ENCODE data around the gene OR5AP2.
"Not testable (repeated sequence)": the region's sequence is repeated elsewhere in the genome, so short reads cannot be mapped to it uniquely, and the experiment has no call there.

The OR5AP2 gene

DNA sequence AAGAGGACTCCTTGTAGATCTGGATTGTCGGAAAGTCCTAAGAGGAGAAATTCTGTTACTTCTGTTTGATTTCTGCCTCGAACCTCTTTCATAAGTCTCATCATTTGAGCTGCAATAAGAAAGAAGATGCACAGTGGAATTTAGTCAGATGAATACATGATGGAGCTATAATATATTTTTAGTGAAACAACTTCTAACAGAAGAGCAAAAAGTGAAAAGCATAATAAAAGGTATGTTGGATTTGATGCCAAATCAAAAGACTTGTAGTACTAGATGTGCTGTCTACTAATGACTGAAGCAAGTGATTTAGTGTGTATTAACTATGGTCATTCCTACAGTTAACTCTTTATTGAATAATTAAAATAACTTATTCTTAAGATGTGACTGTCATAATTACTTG, at the start of gene OR5AP2:
Gene OR5AP2 (minus strand): TSS at position 101 of the 400 bp plus-strand sequence. CDS start 0 bp downstream, at position 101.
- no peak for DNase-seq (ENCODE audit: low read depth)
- TF ChIP-seq, protein P1, sequence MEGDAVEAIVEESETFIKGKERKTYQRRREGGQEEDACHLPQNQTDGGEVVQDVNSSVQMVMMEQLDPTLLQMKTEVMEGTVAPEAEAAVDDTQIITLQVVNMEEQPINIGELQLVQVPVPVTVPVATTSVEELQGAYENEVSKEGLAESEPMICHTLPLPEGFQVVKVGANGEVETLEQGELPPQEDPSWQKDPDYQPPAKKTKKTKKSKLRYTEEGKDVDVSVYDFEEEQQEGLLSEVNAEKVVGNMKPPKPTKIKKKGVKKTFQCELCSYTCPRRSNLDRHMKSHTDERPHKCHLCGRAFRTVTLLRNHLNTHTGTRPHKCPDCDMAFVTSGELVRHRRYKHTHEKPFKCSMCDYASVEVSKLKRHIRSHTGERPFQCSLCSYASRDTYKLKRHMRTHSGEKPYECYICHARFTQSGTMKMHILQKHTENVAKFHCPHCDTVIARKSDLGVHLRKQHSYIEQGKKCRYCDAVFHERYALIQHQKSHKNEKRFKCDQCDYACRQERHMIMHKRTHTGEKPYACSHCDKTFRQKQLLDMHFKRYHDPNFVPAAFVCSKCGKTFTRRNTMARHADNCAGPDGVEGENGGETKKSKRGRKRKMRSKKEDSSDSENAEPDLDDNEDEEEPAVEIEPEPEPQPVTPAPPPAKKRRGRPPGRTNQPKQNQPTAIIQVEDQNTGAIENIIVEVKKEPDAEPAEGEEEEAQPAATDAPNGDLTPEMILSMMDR (conservative IDR thresholded peaks at IDR 0.05; ENCODE audit: low read depth, low read length): no peak
- H3K4me3 ChIP-seq (ENCODE audit: low read length): no peak within 1 kb of the TSS

DNA sequence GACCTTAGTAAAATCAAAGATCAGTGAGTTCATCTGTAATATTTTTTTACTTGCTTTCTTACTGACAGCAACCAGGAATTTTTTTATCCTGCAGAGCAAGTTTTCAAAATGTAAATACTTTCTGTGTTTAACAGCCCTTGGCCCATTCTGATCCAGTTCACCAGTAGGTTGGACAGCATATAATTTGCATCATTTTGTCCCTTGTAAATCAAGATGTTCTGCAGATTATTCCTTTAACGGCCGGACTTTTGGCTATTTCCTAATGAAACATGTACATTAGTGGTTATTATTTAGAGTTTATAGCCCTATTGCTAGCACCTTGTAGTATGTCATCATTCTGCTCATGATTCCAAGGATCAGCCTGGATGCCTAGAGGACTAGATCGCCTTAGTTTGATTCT, 48.9 kb upstream of the OR5AP2 start:
- not testable (repeated sequence) for H3K4me3 ChIP-seq (ENCODE audit: low read length); DNase-seq (ENCODE audit: low read depth)

DNA sequence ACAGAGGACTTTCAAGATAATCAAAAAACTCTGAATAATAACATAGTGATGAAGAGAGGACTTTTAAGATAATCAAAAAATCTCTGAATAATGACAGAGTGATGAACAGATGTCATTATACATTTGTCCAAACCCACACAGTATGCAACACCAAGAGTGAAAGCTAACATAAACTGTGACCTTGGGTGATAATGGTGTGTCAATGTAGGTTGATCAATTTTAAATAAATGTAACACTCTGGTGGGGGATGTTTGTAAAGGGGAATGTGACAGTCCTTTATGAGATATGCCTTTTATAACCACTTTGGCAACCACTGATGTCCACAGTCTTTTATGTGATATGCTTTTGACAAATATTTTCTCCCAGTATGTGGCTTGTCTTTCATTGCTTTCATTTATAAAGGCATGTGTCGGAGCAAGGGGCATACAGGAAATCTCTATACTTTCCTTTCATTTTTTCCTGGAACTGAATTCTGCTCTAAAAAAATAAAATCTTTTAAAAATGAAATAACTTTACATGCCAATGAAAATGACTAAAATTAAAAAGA, 46.4 kb upstream of the OR5AP2 start:
- no peak overlapping the region for H3K4me3 ChIP-seq (ENCODE audit: low read length)
- no peak for DNase-seq (ENCODE audit: low read depth)
- TF ChIP-seq, protein P1 (conservative IDR thresholded peaks at IDR 0.05; ENCODE audit: low read depth, low read length): no peak

DNA sequence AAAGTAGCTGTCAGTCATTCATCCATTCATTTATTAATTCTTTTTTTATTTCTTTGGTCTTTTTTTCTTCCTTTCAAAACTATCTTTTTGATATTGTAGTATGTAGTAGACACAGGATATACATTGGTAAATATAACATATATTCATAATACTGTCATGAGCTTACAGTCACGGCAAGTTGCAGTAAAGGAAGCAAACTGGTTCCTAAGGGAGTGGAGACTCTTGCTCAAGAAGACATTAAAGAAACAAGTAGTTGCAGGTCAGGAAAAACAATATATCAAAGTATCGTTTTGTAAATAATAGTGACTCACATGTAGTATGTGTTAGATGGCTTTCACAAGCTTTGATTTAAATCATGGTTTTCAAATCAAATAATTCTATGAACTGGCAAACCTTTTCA, 28.7 kb upstream of the OR5AP2 start:
- TF ChIP-seq, protein P1 (conservative IDR thresholded peaks at IDR 0.05; ENCODE audit: low read depth, low read length): no peak
- no peak for DNase-seq (ENCODE audit: low read depth)
- H3K4me3 ChIP-seq (ENCODE audit: low read length): no peak overlapping the region

DNA sequence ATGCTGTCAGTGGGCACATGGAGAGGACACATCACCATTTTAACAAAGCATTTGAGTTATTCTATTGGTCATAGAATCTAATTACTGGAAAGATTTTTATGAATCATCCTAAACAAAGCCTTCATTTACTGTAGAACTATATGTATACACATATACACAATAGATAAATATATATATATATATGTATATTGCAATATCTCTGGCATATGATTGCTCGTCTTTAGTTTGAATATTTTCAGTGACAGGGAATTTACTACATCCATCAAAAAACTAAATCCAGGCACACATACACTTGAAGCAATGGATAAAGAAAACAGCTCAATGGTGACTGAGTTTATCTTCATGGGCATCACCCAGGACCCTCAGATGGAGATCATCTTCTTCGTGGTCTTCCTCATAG, 21.1 kb upstream of the OR5AP2 start, which contains the start of gene OR5AR1:
Gene OR5AR1 (plus strand): TSS at position 301 of the 400 bp plus-strand sequence. CDS start 0 bp downstream, at position 301.
- DNase-seq (ENCODE audit: low read depth): no peak
- TF ChIP-seq, protein P1 (conservative IDR thresholded peaks at IDR 0.05; ENCODE audit: low read depth, low read length): no peak
- no peak within 1 kb of the TSS for H3K4me3 ChIP-seq (ENCODE audit: low read length)

DNA sequence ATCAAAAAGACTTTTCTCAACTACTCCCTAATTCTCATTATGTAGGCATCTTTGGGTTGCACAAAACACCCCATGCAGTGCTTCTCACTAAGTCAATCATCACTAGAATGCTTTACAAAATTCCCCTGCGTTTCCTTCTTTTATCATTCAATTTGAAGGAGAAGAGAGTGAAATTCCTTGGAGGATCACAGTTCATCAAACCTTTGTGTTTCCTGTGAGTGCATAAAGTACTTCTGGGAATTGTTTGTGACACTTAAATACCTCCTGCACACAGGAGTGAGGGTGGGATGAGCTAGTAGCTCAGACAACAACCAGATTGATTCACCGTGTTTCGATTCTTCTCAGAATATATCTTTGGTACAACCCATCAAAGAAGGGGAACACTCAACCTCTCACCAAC, 17.5 kb upstream of the OR5AP2 start:
- TF ChIP-seq, protein P1 (conservative IDR thresholded peaks at IDR 0.05; ENCODE audit: low read depth, low read length): no peak
- no peak for DNase-seq (ENCODE audit: low read depth)
- no peak overlapping the region for H3K4me3 ChIP-seq (ENCODE audit: low read length)

DNA sequence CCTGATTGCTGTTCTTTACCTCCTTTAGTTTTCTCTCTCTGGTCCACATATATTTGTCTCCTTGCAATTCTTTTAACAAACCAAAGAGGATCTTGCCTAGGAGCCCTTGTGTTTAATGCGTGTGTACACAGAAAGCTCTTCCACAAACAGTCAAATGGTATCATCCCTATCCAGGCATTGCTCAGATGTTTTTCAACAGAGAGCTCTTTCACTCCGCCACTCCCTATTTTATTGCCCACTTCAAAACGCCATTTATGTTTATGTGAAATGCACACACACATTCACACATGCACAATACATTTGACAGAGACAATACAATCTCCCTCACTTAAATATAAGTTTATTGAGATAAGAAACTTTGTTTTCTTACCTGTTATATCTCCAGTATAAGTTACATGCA, 4.7 kb downstream of the OR5AP2 start:
- no peak for DNase-seq (ENCODE audit: low read depth)
- no peak overlapping the region for H3K4me3 ChIP-seq (ENCODE audit: low read length)
- TF ChIP-seq, protein P1 (conservative IDR thresholded peaks at IDR 0.05; ENCODE audit: low read depth, low read length): no peak
